NCI-H2227 (cell line): ENCODE results near the gene EXOC3L4.
"Not testable (repeated sequence)": the region's sequence is repeated elsewhere in the genome, so short reads cannot be mapped to it uniquely, and the experiment has no call there.

Experiments used
- DNase-seq: peaks from one replicate; lab custom pipeline; 2025; ENCODE audit not compliant: unreplicated experiment; lab: John Stamatoyannopoulos, UW

Gene EXOC3L4

GRCh38 chr14:103142721-103143302 is 48.3 kb downstream of the EXOC3L4 start:
- no peak for DNase-seq

DNA sequence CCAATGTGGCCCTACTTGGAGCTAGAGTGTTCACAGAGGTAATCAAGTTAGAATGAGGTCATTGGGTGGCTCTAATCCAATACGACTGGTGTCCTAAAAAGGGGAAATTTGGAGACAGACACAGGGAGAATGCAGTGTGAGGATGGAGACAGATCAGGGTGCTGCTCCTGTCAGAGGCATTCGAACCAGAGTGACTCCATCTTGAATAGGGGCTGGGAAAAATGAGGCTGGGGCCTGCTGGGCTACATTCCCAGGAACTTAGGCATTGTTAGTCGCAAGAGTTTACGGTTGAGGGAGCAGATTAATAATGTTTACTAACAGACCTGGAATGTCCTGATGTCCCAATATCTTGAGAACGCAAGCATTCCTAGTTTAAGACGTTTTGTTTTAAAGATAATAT is 49.0 kb downstream of the EXOC3L4 start:
- no peak for DNase-seq

- DNase-seq, result no peak
Observed at GRCh38 chr14:103144085-103144484, 49.6 kb downstream of the EXOC3L4 start.

DNA sequence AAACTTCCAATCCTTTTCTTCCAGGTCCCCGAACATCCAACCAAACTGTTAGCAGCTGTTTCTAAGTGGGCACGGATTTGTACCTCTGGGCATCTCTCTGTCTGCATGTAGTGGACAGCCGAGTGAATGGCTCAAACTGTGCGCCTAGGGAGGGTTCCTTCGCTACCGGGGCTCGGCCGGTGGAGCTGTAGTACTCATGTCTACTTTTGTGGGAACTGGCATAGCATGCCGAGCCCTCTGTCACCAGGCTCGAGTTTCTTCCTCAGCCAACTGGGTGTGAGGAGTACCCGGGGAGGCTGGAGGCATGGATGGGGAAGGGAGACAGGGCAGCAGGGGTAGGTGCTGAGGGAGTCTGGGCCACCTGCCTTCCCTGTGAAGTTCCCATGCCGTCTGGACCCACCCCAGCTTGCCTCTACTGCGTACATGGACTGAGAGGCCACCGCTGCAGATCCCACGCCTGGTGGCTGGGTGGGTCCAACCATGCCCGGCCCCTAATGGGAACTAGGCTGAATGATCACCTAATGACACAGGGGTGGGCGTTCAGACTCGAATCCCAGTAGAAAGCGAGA is 51.7 kb downstream of the EXOC3L4 start:
- no peak for DNase-seq

GRCh38 chr14:103149351-103150237 is 55.1 kb downstream of the EXOC3L4 start:
- no peak for DNase-seq

DNA sequence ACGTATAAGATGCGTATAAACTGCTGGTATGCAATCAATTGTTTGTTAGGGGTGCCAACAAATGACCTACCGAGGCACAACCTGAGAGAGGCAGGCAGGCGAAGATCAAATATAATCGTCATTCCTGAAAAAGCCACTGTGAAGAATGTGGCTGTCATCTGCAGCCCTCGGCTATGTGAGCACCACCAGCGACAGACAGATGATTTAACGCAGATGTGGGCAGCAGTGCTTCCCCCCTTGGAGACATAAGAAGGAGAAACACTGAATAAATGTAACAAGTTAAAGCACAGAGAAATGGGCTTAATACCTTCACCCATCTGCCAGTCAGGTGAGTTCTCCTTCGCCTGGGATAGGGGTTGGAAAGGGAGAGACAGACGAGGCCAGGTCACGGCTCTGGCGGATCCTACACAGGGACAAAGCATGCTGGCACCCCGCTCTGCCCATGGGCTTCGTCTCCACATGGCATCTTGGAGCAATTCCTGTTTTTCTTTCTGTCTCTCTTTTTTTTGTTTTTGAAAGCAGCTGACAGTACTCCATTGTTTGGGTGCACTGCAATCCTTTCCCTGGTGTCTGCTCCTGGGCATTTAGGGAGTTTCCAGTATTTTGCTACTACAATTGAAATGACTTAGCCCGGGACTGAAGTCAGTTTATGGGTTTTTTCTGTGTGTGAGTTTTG is 56.9 kb downstream of the EXOC3L4 start:
- no peak for DNase-seq

GRCh38 chr14:103155010-103155409 is 60.5 kb downstream of the EXOC3L4 start:
- DNase-seq, result no peak

- DNase-seq, result not testable (repeated sequence)
Observed at GRCh38 chr14:103155416-103155815, 60.9 kb downstream of the EXOC3L4 start.

DNA sequence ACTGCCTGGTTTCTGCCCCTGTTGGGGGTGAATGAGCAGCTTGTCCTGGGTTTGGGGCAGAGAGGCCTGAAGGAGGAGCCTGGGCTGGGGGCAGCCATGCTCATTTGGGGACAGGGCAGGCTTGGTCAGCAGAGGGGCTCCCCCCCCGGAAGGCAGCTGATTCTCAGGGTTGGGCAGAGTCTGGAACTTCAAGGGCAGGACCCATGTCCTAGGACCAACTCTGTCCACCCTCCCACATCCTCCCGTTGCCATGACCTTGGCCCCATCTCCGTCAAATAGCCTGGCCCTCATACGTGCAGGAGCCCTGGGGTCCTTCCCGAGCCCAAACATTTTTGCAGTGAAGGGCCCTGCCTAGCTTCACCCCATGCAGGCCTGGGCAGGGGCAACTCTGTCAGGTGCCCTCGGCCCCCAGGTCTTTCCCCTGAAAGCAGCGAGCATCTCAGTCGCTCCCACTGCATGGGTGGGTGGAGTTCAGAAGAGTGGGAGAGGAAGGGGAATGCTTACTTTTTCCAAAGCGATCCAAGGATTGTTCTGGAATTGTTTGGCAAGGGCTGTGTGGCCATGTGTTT is 61.4 kb downstream of the EXOC3L4 start:
- DNase-seq, result no peak

DNA sequence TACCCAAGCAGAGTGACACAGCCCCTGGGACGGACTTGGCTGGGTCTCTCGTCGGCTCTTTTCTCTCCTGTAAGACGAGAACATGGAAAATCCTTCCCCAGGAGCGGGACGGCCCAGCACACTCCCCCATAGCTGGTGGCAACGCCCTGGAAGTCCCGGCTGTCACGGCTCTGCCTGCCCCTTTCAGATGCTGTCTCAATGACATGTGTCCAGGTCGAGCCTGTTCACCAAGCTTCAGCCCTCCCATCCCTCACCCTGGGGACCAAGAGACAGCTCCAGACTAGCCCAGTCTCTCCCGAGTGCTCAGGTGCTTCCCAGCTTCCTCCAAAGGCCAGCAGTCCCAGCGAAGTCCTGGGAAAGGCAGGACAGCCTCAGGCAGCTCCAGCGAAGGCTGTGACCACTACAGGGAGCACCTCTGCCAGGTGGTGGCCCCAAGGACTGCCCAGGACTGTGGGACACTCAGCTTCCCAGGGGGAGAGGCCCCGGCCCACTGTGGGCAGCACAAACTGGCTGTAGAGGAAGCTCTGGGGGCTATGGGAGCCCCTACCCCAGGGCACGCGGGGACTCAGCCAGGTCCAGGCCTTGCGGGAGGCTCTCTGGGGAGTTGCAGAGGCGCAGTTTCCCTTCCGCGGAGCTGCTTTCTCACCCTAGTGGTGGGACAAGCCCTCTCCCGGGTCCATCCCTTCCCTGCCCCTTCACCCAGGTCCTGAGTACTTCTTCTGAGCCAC is 62.3 kb downstream of the EXOC3L4 start:
- no peak for DNase-seq

DNA sequence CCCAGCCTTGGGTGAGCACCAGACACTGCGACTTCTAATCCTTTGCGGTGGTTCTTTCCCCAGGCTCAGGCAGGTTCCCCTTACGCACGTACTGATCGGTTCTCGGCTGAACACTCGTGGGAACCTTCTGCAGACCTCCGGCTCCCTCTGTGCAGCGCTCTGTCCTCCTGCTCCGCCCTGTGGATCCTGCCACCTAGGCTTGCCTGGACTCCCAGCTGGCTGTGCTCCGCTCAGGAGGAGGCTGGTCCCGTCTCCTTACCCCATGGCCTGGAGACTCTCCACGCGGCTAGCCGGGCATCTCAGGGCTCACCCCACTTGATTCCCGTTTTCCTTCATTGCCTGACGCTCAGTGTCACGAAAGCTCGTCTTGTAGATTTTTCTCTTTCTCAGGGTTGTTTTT is 63.4 kb downstream of the EXOC3L4 start:
- DNase-seq, result no peak

GRCh38 chr14:103158688-103159087 is 64.2 kb downstream of the EXOC3L4 start:
- no peak for DNase-seq
